Measurements from ENCODE around the gene VIPR1. TPM values are rescaled to one million over a fixed set of nuclear protein-coding genes. Genes with fewer than 3 reads are reported as not detected.

The VIPR1 gene
- total RNA-seq, 3 donors from 2014 or later = 2.2 to 4.7 (median 4.6) TPM

DNA sequence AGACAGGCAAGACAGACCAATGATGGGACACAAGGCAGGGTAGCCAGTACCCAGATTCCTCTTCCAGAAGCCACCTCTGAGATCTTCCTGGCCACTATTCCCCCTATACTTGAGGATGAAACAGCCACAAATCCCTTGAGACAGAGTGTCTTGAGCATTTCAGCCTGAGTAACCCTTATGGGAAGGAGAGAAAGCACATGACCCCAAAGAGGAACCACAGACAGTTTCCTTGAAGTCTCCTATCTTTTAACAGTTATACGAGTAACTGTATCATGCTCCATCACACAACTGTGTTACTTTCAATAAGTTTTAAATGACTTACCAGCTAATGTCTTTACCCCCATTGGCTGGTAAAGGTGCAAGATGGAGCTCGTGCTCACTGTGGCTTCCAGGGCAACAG, 9.3 kb downstream of the VIPR1 start:
- peaks cover 50% of the 10 kb centered on the region for H3K4me1 Mint-ChIP-seq (ENCODE audit: low read depth)
- H3K4me3 Mint-ChIP-seq = no peak overlapping the region
- no peaks in the 10 kb centered on the region for H3K27me3 Mint-ChIP-seq (ENCODE audit: low read depth)
- ATAC-seq (no peak), DNase-seq (no peak)
- peaks cover 13% of the 10 kb centered on the region for H3K36me3 Mint-ChIP-seq (ENCODE audit: insufficient read depth)
- H3K9me3 Mint-ChIP-seq = no peaks in the 10 kb centered on the region

DNA sequence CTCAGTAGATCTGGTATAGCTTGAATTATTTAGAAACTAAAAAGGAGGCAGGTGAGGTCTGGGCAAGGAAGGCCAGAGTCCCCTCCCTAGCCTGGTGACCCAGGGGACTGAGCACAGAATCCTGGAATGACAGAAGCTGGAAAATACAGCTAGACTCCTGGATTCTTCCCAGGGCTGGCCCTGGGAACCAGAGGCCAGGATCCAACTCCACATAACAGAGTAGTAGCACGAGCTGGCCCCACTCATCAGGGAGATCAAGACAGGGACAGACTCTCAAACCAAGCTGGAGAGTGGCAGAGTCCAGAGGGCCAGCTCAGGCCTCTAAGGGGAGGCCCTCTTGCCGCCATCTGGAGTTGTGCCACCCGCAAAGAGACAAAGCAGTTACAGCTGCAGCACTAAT, 10.7 kb downstream of the VIPR1 start:
- ATAC-seq (no peak), DNase-seq (no peak)
- Mint-ChIP-seq H3K4me3 (no peak overlapping the region), H3K27me3 (ENCODE audit: low read depth) (no peaks in the 10 kb centered on the region), H3K9me3 (no peaks in the 10 kb centered on the region), H3K4me1 (ENCODE audit: low read depth) (peaks cover 37% of the 10 kb centered on the region), H3K36me3 (ENCODE audit: insufficient read depth) (peaks cover 13% of the 10 kb centered on the region)

DNA sequence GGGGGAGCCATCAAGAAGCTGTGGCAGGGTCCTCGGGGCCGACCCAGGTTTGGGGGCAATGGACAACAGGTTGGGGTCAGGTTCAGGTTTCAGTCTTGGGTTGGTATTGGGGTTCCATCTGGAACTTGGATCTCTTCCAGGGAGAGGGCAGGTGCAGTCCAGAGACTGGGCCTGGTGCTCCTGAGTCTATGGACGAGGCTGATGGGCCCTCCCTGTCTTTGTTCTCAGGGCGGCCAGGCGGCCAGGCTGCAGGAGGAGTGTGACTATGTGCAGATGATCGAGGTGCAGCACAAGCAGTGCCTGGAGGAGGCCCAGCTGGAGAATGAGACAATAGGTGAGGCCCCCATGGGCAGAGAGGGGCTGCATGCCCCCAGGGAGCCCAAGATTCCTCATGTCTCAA, 11.1 kb downstream of the VIPR1 start:
- Mint-ChIP-seq H3K9me3 (no peaks in the 10 kb centered on the region), H3K27me3 (ENCODE audit: low read depth) (no peaks in the 10 kb centered on the region), H3K4me1 (ENCODE audit: low read depth) (peaks cover 35% of the 10 kb centered on the region), H3K36me3 (ENCODE audit: insufficient read depth) (peaks cover 13% of the 10 kb centered on the region), H3K4me3 (no peak overlapping the region)
- ATAC-seq (no peak), DNase-seq (no peak)

DNA sequence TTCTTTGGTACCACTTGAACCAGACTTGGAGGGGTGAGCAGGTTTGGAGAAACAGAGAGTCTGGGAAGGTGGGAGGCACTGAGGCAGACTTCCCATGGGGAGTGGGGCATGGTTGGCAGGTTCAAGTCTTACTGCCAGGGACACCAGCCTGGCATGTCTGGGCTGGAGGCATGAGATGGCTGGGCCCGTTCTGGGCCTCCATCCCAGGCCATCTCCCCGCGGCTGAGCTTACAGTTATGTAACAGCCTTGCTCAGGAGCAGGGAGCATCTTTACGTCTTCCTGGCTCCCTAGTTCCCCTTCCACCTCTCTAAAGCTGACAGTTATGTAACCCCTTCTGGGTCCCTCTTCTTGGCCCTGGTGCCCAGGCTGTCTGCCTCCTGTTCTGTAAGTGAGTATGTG, 12.4 kb downstream of the VIPR1 start:
- H3K4me3 Mint-ChIP-seq = no peak overlapping the region
- peaks cover 16% of the 10 kb centered on the region for H3K36me3 Mint-ChIP-seq (ENCODE audit: insufficient read depth)

DNA sequence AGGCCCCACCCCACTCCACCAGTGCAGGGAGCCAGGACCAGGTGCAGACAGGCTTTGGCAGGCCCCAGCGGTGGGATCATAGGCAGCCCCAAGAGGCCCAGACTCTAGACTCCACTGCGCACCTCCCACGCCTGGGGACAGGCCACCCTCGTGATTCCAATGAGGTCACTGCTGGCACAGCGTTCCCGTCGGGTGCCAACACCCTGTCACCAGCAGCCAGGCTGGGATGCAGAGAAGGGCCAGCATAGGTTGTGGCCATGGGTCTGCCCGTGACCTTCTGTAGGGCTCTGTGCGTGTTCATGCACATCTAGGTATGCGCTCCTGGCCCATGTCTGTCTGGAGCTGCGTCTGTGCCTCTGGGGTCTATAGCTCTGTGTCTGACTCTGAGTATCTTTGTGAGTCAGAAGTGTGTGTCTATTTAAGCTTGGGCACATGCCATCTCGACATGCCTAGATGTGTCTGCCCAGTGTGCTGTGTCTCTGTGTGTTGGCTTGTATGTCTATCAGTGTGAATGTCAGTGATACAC, 13.0 kb downstream of the VIPR1 start:
- no peak for ATAC-seq
- Mint-ChIP-seq H3K9me3 (no peaks in the 10 kb centered on the region), H3K4me1 (ENCODE audit: low read depth) (peaks cover 35% of the 10 kb centered on the region), H3K27me3 (ENCODE audit: low read depth) (no peaks in the 10 kb centered on the region), H3K36me3 (ENCODE audit: insufficient read depth) (peaks cover 14% of the 10 kb centered on the region), H3K4me3 (no peak overlapping the region)
- no peak for DNase-seq

More for the DNA sequence above, 12.4 kb downstream of the VIPR1 start:
- ATAC-seq (no peak), DNase-seq (no peak)
- no peaks in the 10 kb centered on the region for H3K27me3 Mint-ChIP-seq (ENCODE audit: low read depth)
- peaks cover 32% of the 10 kb centered on the region for H3K4me1 Mint-ChIP-seq (ENCODE audit: low read depth)
- H3K9me3 Mint-ChIP-seq = no peaks in the 10 kb centered on the region

DNA sequence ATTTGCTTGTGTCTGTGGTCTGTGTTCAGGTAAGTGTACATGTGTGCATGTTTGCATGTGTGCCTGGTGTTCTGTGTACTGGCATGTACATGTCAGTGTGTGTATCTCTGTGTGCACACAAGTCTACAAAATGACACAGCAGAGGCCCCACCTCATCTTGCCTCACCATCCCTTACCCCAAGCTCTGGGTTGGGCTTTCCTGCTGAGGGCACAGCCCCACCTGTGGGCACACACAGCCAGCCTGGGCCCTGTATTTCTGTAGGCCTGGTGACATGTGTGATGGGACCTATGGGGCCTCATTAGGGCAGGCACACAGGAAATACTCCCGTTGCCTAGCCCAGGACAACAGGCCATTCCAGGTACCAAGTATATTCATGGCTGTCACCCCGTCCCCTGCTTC, 13.5 kb downstream of the VIPR1 start:
- H3K4me1 Mint-ChIP-seq (ENCODE audit: low read depth) = peaks cover 33% of the 10 kb centered on the region
- ATAC-seq = no peak

DNA sequence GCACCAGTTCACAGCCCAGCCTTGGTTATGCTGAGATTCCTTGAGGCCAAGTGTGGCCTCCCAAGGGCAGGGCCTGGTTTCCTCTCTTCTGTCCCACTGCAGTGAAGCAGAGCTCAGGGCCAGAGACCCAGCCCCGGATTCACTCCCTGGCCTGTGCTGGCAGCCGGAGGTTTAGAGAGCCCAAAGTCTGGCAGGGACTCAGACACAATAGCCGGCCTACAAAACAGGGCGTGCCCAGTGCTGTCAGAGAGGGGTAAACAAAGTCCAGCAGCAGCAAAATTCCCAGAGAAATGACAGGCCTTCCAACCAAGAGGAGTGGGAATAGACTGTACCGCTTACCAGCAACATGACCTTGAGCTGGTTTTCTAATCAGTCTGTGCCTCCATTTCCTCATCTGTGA, 14.0 kb downstream of the VIPR1 start:
- no peak for DNase-seq
- Mint-ChIP-seq H3K4me3 (no peak overlapping the region), H3K4me1 (ENCODE audit: low read depth) (peaks cover 34% of the 10 kb centered on the region), H3K27me3 (ENCODE audit: low read depth) (no peaks in the 10 kb centered on the region), H3K9me3 (no peaks in the 10 kb centered on the region), H3K36me3 (ENCODE audit: insufficient read depth) (peaks cover 20% of the 10 kb centered on the region)
- no peak for ATAC-seq

More for the DNA sequence above, 13.5 kb downstream of the VIPR1 start:
- DNase-seq = no peak
- peaks cover 15% of the 10 kb centered on the region for H3K36me3 Mint-ChIP-seq (ENCODE audit: insufficient read depth)
- H3K27me3 Mint-ChIP-seq (ENCODE audit: low read depth) = no peaks in the 10 kb centered on the region
- H3K4me3 Mint-ChIP-seq = no peak overlapping the region
- no peaks in the 10 kb centered on the region for H3K9me3 Mint-ChIP-seq

DNA sequence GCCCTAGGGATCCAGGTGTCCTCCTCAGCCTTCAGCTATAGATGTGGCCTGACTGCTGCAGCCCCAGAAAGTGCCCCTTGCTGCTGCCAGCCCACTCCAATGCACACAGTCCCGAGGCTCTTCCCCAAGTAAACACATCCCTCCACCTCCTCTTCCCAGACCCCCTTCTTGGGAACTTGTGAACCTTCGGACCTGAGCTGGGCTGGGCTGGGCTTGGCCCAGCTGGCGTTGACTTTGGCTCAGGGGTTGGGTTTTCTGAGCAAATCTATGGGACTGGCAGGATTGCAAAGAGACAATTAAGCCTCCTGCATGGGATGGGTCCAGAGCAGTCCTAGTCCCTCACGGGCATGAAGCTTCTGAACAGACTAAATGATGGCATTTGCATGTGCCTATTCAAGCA, 14.7 kb downstream of the VIPR1 start:
- ATAC-seq = no peak
- Mint-ChIP-seq H3K36me3 (ENCODE audit: insufficient read depth) (peaks cover 20% of the 10 kb centered on the region), H3K9me3 (no peaks in the 10 kb centered on the region), H3K4me1 (ENCODE audit: low read depth) (peaks cover 31% of the 10 kb centered on the region), H3K4me3 (no peak overlapping the region), H3K27me3 (ENCODE audit: low read depth) (no peaks in the 10 kb centered on the region)
- no peak for DNase-seq

DNA sequence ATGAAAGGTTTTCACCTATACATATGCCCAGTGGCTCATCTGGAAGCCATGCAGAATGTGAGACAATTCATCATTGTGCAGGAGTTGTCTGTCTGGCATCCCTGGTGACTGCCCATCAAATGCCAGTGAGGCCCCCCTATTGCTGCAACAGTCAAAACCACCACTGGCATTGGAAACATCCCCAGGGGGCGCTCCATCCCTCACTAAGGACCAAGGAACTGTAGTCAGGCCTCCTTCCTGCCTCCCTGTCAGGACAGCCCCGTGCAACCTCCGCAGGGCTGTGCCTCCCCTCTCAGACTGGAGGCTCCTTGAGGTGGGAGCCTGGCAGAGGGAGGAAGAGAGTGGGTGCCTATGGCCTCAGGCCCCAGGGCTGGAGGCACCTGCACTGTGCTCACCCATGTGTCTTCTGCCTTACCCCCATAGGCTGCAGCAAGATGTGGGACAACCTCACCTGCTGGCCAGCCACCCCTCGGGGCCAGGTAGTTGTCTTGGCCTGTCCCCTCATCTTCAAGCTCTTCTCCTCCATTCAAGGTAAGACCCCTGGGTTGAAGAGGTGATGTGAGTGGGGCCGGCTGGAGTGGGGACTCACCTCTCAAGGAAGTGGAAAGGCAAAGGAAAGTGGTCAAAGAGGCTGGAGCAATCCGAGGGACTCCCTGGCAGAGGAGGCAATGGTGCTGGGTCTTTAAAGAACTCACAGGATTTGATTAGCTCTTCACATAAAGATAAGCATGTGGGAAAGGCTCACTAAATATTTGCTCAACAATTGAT, 16.5 kb downstream of the VIPR1 start:
- no peaks in the 10 kb centered on the region for H3K27me3 Mint-ChIP-seq (ENCODE audit: low read depth)
- peaks cover 31% of the 10 kb centered on the region for H3K4me1 Mint-ChIP-seq (ENCODE audit: low read depth)
- no peak overlapping the region for H3K4me3 Mint-ChIP-seq
- ATAC-seq = no peak
- H3K9me3 Mint-ChIP-seq = no peaks in the 10 kb centered on the region
- DNase-seq = no peak
- peaks cover 12% of the 10 kb centered on the region for H3K36me3 Mint-ChIP-seq (ENCODE audit: insufficient read depth)

DNA sequence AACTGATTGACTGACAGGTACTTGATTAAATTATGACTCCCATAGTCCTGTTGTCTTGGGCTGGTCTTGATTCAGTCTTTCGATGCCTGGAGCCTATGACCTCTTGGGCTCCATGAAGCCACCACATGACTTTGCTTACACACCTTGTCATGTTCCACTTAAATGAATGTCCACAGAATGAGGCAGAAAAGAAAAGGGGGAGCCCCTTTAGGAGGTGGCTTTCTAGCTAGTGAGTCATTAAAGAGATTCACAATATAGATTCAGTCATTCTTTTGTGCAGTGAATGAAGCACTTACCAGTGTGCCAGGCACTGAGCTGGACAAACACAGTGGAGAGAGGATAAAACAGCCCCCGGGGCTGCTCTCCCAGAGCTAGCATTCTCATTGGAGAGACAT, 17.1 kb downstream of the VIPR1 start:
- Mint-ChIP-seq H3K4me1 (ENCODE audit: low read depth) (peaks cover 31% of the 10 kb centered on the region), H3K27me3 (ENCODE audit: low read depth) (no peaks in the 10 kb centered on the region), H3K36me3 (ENCODE audit: insufficient read depth) (peaks cover 12% of the 10 kb centered on the region), H3K9me3 (no peaks in the 10 kb centered on the region), H3K4me3 (peak overlapping the region; percentile 42)
- ATAC-seq (peak; percentile 93 to 94), DNase-seq (no peak)

DNA sequence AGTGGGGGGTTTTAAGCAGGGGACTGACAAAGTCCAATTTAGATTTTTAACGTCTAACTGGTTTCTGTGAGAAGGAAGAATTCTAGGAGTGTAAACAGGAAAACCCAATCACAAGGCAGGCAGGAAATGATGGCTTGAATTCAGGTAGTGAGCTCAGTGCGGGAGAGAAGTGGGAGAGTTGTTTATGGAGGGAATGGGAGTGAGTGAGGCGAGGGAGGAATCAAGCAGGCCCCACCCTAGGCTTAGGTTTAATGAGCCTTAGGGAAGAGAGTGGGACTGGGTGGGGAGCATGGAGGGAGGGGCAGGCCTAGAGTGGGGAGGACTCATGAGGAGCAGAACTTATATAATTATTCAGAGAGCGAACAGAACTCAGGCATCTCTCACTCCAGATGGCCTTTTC, 17.9 kb downstream of the VIPR1 start:
- no peaks in the 10 kb centered on the region for H3K9me3 Mint-ChIP-seq
- no peak for DNase-seq
- no peak for ATAC-seq
- peaks cover 31% of the 10 kb centered on the region for H3K4me1 Mint-ChIP-seq (ENCODE audit: low read depth)
- H3K36me3 Mint-ChIP-seq (ENCODE audit: insufficient read depth) = peaks cover 12% of the 10 kb centered on the region
- no peaks in the 10 kb centered on the region for H3K27me3 Mint-ChIP-seq (ENCODE audit: low read depth)
- no peak overlapping the region for H3K4me3 Mint-ChIP-seq

DNA sequence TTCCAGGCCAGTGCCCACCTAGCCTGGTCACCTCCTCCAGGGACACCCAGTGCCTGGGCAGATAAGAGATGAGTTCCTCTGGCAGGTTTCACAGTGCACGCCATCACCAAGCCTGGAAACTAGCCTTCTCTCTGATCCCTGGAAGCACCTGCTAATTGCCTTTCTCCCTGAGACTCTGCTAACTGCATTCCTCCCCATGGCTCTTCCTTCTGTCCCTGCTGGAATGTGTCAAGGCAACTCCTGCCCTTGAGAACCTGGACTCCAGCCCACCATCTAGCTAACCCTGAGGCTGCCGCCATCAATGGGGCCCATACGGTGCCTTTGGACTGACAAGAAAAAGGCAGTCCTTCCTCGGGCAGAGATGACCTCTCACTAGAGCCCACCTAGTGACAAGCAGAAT, 18.5 kb downstream of the VIPR1 start:
- H3K4me1 Mint-ChIP-seq (ENCODE audit: low read depth) = peaks cover 27% of the 10 kb centered on the region
- no peak for DNase-seq
- no peaks in the 10 kb centered on the region for H3K27me3 Mint-ChIP-seq (ENCODE audit: low read depth)
- ATAC-seq = no peak
- H3K4me3 Mint-ChIP-seq = no peak overlapping the region
- no peaks in the 10 kb centered on the region for H3K9me3 Mint-ChIP-seq
- peaks cover 12% of the 10 kb centered on the region for H3K36me3 Mint-ChIP-seq (ENCODE audit: insufficient read depth)

DNA sequence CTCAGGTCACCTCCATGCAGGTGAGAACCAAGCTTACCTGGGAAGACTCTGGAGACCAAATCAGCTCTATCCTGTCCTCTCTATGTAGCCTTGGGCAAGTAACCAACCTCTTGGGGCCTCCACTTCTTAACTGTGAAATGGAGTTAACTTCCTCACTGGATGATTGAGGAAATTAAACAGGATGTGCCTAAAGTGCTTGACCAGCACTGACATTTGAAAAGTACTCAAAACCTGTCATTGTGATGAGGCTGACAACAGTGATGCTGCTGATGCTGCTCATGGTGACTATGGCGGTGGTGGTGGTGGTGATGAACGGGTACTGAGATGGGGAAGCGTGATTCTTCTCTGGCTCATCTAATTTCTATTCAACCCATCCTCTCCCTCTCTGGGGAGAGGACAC, 22.3 kb downstream of the VIPR1 start:
- H3K4me3 Mint-ChIP-seq = no peak overlapping the region
- peaks cover 52% of the 10 kb centered on the region for H3K4me1 Mint-ChIP-seq (ENCODE audit: low read depth)
- no peaks in the 10 kb centered on the region for H3K9me3 Mint-ChIP-seq
- peaks cover 11% of the 10 kb centered on the region for H3K36me3 Mint-ChIP-seq (ENCODE audit: insufficient read depth)
- H3K27me3 Mint-ChIP-seq (ENCODE audit: low read depth) = no peaks in the 10 kb centered on the region
- ATAC-seq (no peak), DNase-seq (no peak)

DNA sequence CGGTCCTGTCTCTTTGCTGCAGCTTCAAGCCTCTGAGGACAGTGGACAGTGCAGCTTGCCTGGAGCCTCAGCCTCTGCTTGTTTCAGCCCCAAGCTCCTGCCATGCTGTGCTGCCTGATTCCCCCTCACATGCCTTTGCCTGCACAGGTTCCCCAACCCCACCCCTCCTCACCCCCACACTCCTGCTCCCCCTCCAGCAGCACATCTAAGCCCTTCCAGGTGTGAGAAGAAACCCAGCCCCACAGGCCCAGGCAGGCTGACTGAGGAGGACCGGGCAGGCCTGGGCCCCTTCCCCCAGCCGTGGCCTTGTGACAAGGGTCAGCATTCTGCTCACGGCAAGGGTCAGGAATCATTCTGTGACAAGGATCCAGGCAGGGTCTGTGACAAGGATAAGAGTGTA, 22.8 kb downstream of the VIPR1 start:
- ATAC-seq = no peak
- Mint-ChIP-seq H3K9me3 (no peaks in the 10 kb centered on the region), H3K36me3 (ENCODE audit: insufficient read depth) (peaks cover 13% of the 10 kb centered on the region), H3K27me3 (ENCODE audit: low read depth) (no peaks in the 10 kb centered on the region), H3K4me3 (no peak overlapping the region), H3K4me1 (ENCODE audit: low read depth) (peaks cover 52% of the 10 kb centered on the region)
- DNase-seq = no peak

DNA sequence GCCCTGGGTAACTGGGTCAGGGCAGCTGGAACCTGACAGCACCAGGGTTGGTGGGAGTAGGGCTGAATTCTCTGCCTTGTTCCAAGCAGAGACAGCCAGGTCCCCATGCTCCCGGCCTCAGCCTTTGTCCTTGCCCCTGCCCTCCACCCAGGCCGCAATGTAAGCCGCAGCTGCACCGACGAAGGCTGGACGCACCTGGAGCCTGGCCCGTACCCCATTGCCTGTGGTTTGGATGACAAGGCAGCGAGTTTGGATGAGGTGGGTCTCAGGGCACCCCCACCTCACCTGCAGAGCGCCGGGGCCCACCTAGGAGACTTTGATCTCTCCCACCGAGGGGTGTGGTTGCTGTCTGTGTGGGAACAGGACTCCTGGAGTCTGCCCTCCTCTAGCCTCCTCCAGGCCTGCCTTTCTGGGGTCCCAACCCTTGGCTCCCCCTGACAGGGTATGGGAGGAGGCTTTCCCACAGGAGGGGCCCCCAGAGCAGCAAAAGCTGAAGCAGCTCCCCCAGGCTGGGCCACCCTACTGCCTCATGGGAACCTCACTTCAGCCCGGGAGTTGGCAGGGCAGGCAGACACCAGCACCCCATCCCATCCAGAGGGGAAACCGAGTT, 23.4 kb downstream of the VIPR1 start:
- DNase-seq = no peak
- ATAC-seq = no peak
- Mint-ChIP-seq H3K36me3 (ENCODE audit: insufficient read depth) (peaks cover 15% of the 10 kb centered on the region), H3K27me3 (ENCODE audit: low read depth) (no peaks in the 10 kb centered on the region), H3K9me3 (no peaks in the 10 kb centered on the region), H3K4me3 (no peak overlapping the region), H3K4me1 (ENCODE audit: low read depth) (peaks cover 53% of the 10 kb centered on the region)
